Measurements from ENCODE around the gene NELL1. TPM values are rescaled to one million over a fixed set of nuclear protein-coding genes. Genes with fewer than 3 reads are reported as not detected.

Gene NELL1
- total and polyA plus RNA-seq, 7 experiments from 2014 or later: not detected

DNA sequence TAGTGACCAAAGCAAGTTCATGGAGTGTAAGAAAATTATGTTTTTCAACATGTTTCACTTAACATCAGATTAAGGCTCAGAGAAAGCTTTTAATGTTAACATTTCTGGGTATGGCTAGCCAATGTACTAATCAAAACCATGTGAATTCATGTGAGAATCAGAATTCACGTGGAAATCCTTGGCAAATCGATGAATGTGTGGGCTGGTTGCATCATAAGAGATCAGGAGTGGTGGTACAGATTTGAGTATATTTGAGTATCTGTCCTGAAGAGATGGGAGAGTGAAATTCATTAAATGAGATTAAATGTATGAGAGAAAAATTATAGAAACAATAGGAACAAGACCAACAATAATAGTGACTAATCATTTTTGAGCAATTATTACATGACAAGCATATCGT is 884.9 kb downstream of the NELL1 start:
- Histone ChIP-seq H3K4me1 (ENCODE audit: control insufficient read depth in 2 of 2, insufficient read depth in 2 of 2, low read length in 2 of 2) (no peaks in the 10 kb centered on the region), H3K27me3 (ENCODE audit: control insufficient read depth in 2 of 2, insufficient read depth in 2 of 2, low read length in 2 of 2) (no peaks in the 10 kb centered on the region), H3K27ac (ENCODE audit: low read depth, low read length) (no peak overlapping the region), H3K36me3 (ENCODE audit: control insufficient read depth in 2 of 3, insufficient read depth in 3 of 3, low read length in 3 of 3) (no peaks in the 10 kb centered on the region), H3K9me3 (ENCODE audit: control insufficient read depth in 2 of 3, low read length in 3 of 3) (no peaks in the 10 kb centered on the region), H3K4me3 (ENCODE audit: low read length) (no peak overlapping the region)
- intact Hi-C loops (cut with micrococcal nuclease): no loop called here
- ChIA-PET POLR2A (no interaction called here), CTCF (no interaction called here)
- Mint-ChIP-seq H3K27ac (no peak overlapping the region), H3K36me3 (no peaks in the 10 kb centered on the region), H3K27me3 (no peaks in the 10 kb centered on the region), H3K4me3 (no peak overlapping the region), H3K4me1 (no peaks in the 10 kb centered on the region), H3K9me3 (peaks cover 0 to 17% (median 0%) of the 10 kb centered on the region in 11 donors)
- ATAC-seq: no peak
- no peak for DNase-seq

DNA sequence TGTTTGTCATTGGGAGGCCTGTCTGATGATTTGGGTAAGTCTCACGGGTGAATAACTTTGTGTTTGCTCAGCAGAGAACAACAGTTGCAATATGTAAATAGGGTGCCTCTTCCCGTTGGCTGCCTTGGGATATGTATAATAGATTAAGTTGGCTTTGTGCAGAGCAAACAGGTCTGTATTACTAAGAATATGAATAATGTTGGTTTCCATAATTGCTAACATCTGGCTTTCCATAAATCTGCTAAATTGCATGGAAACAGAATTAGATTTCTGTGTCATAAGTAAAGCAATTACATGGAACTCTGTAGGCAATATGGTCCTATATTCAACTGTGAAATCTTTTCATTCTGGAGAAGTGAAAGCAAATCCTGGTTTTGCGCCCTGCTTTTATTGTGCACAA is 887.5 kb downstream of the NELL1 start:
- no peaks in the 10 kb centered on the region for H3K36me3 Mint-ChIP-seq
- H3K4me1 Mint-ChIP-seq: no peaks in the 10 kb centered on the region
- no peaks in the 10 kb centered on the region for H3K4me1 ChIP-seq (ENCODE audit: control insufficient read depth in 2 of 2, insufficient read depth in 2 of 2, low read length in 2 of 2)
- H3K36me3 ChIP-seq (ENCODE audit: control insufficient read depth in 2 of 3, insufficient read depth in 3 of 3, low read length in 3 of 3): no peaks in the 10 kb centered on the region
- H3K27me3 ChIP-seq (ENCODE audit: control insufficient read depth in 2 of 2, insufficient read depth in 2 of 2, low read length in 2 of 2): no peaks in the 10 kb centered on the region
- H3K9me3 ChIP-seq (ENCODE audit: control insufficient read depth in 2 of 3, low read length in 3 of 3): no peaks in the 10 kb centered on the region
- ChIA-PET POLR2A (no interaction called here), CTCF (no interaction called here)
- ATAC-seq (no peak), DNase-seq (no peak)
- H3K4me3 Mint-ChIP-seq: no peak overlapping the region
- H3K27ac Mint-ChIP-seq: no peak overlapping the region
- H3K27ac ChIP-seq (ENCODE audit: low read depth, low read length): no peak overlapping the region
- H3K9me3 Mint-ChIP-seq: peaks cover 0 to 11% (median 0%) of the 10 kb centered on the region in 11 donors
- H3K27me3 Mint-ChIP-seq: no peaks in the 10 kb centered on the region
- no peak overlapping the region for H3K4me3 ChIP-seq (ENCODE audit: low read length)
- intact Hi-C loops (cut with micrococcal nuclease): no loop called here

DNA sequence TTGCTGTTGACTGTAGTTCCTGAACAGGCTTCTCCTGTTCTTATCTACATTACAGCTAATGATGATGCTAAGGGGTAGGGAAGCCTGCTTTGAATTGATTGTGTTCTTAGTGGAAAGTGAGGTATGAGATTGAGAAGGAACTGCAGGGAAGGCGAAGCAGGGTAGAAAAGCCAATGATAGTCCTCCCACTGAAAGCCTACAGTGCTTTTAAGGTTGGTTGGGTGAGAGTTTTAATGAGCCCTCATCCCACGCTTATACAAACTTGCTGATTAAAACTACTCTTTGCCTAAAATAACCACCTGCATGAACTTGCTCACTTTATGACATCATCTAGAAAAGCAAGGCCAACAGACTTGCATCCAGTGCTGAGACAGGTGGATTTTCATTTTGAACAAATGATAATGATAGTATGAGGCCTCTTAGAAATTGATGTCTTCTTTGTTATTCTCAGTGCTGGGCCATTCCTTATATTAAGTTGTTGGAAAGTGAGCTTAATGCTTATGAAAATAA is 891.1 kb downstream of the NELL1 start:
- peaks cover 0 to 9% (median 0%) of the 10 kb centered on the region in 11 donors for H3K9me3 Mint-ChIP-seq
- ChIA-PET POLR2A (no interaction called here), CTCF (no interaction called here)
- Histone ChIP-seq H3K27me3 (ENCODE audit: control insufficient read depth in 2 of 2, insufficient read depth in 2 of 2, low read length in 2 of 2) (no peaks in the 10 kb centered on the region), H3K4me1 (ENCODE audit: control insufficient read depth in 2 of 2, insufficient read depth in 2 of 2, low read length in 2 of 2) (no peaks in the 10 kb centered on the region), H3K27ac (ENCODE audit: low read depth, low read length) (no peak overlapping the region), H3K36me3 (ENCODE audit: control insufficient read depth in 2 of 3, insufficient read depth in 3 of 3, low read length in 3 of 3) (no peaks in the 10 kb centered on the region), H3K4me3 (ENCODE audit: low read length) (no peak overlapping the region), H3K9me3 (ENCODE audit: control insufficient read depth in 2 of 3, low read length in 3 of 3) (no peaks in the 10 kb centered on the region)
- no peaks in the 10 kb centered on the region for H3K36me3 Mint-ChIP-seq
- H3K27ac Mint-ChIP-seq: no peak overlapping the region
- H3K4me1 Mint-ChIP-seq: no peaks in the 10 kb centered on the region
- DNase-seq (no peak), ATAC-seq (no peak)
- H3K4me3 Mint-ChIP-seq: no peak overlapping the region
- no peaks in the 10 kb centered on the region for H3K27me3 Mint-ChIP-seq
- intact Hi-C loops (cut with micrococcal nuclease): no loop called here

DNA sequence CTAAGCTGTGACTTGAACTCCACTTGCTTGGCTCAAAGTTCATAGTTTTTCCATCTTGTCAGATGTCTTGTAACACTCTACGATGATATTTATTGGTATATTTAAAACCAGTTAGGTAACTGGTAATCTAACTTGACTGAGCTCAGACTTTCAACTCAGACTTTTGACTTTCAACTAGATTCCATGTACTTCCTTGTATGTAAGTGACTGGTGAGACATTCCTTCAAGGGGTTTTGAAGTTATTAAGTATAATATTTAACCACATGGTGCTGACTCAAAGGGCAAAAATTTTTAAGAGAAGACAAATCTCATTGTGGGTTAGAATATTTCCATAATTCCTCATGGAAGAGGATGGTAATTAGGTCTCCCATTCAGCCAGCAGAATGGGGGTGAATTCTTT is 892.2 kb downstream of the NELL1 start:
- H3K9me3 ChIP-seq (ENCODE audit: control insufficient read depth in 2 of 3, low read length in 3 of 3): no peaks in the 10 kb centered on the region
- intact Hi-C loops (cut with micrococcal nuclease): no loop called here
- no peaks in the 10 kb centered on the region for H3K36me3 ChIP-seq (ENCODE audit: control insufficient read depth in 2 of 3, insufficient read depth in 3 of 3, low read length in 3 of 3)
- no peaks in the 10 kb centered on the region for H3K27me3 Mint-ChIP-seq
- H3K27me3 ChIP-seq (ENCODE audit: control insufficient read depth in 2 of 2, insufficient read depth in 2 of 2, low read length in 2 of 2): no peaks in the 10 kb centered on the region
- ChIA-PET CTCF (no interaction called here), POLR2A (no interaction called here)
- H3K27ac Mint-ChIP-seq: no peak overlapping the region
- H3K27ac ChIP-seq (ENCODE audit: low read depth, low read length): no peak overlapping the region
- H3K4me3 ChIP-seq (ENCODE audit: low read length): no peak overlapping the region
- H3K4me1 ChIP-seq (ENCODE audit: control insufficient read depth in 2 of 2, insufficient read depth in 2 of 2, low read length in 2 of 2): no peaks in the 10 kb centered on the region
- H3K36me3 Mint-ChIP-seq: no peaks in the 10 kb centered on the region
- no peak overlapping the region for H3K4me3 Mint-ChIP-seq
- no peaks in the 10 kb centered on the region for H3K4me1 Mint-ChIP-seq
- no peak for DNase-seq
- no peak for ATAC-seq
- H3K9me3 Mint-ChIP-seq: peaks cover 0 to 9% (median 0%) of the 10 kb centered on the region in 11 donors

DNA sequence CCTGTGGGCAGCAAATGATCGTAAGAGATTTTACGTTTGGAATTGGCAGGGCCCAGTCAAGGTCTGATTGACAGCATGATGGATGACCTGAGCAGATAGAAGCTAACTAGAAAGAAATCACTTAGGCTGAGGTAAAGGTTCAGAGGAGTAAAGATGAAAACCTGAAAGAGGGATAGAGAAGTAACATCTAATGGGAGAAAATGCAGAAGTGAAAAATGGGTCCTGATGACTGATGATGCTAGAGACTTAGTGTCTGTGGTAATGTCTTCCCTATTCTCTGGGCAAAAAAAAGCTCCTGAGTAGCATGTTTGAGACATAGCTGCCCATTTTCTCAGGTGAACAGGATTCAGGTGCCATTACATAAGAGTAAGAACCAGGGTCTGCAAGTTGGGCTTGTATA is 894.7 kb downstream of the NELL1 start:
- intact Hi-C loops (cut with micrococcal nuclease): no loop called here
- no peaks in the 10 kb centered on the region for H3K4me1 ChIP-seq (ENCODE audit: control insufficient read depth in 2 of 2, insufficient read depth in 2 of 2, low read length in 2 of 2)
- Mint-ChIP-seq H3K4me1 (no peaks in the 10 kb centered on the region), H3K9me3 (peaks cover 0 to 7% (median 0%) of the 10 kb centered on the region in 11 donors), H3K27me3 (no peaks in the 10 kb centered on the region), H3K27ac (no peak overlapping the region), H3K36me3 (no peaks in the 10 kb centered on the region), H3K4me3 (no peak overlapping the region)
- no peak for DNase-seq
- no peak overlapping the region for H3K4me3 ChIP-seq (ENCODE audit: low read length)
- no peaks in the 10 kb centered on the region for H3K9me3 ChIP-seq (ENCODE audit: control insufficient read depth in 2 of 3, low read length in 3 of 3)
- no peaks in the 10 kb centered on the region for H3K27me3 ChIP-seq (ENCODE audit: control insufficient read depth in 2 of 2, insufficient read depth in 2 of 2, low read length in 2 of 2)
- no peak overlapping the region for H3K27ac ChIP-seq (ENCODE audit: low read depth, low read length)
- ChIA-PET POLR2A (no interaction called here), CTCF (no interaction called here)
- ATAC-seq: no peak
- H3K36me3 ChIP-seq (ENCODE audit: control insufficient read depth in 2 of 3, insufficient read depth in 3 of 3, low read length in 3 of 3): no peaks in the 10 kb centered on the region

DNA sequence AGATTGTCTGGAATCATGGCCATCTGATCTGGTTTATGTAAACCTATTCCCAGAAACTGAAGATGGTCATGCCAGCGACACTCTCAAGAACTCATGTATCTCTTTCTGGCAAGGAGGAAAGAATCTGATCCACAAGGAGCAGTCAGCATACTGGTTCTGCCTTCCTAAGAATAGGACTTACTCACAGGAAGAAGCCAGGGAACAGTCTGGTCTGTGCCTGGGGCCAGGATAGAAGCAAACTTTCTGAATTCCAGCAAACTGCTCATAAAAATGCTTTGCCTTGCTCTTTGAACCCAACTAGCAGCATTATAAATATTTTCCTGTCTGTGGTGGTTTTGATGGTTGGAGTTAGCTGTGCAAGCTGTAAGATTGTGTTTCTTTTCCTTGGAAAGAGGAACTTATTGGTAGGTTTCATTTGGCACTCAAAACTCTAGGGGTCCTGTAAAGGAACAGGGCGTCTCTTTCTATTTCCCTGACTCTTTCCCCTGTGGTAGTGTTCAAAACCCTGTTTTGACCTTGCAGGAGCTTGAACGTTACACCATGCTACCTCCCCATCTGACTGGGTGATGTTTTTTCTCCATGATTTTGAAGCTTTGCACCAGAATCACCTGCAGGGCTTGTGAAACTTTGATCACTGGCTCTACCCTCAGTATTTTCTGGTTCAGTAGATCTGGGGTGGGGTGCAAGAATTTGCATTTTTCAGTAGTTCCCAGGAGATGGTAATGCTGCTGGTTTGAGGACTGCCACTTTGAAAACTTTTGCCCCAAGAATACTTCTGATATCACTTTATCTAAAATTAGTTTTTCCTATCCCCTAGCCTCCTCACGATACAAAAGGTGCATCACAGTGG is 895.7 kb downstream of the NELL1 start:
- no peak overlapping the region for H3K4me3 Mint-ChIP-seq
- no peaks in the 10 kb centered on the region for H3K36me3 Mint-ChIP-seq
- DNase-seq (no peak), ATAC-seq (no peak)
- H3K36me3 ChIP-seq (ENCODE audit: control insufficient read depth in 2 of 3, insufficient read depth in 3 of 3, low read length in 3 of 3): no peaks in the 10 kb centered on the region
- no peaks in the 10 kb centered on the region for H3K27me3 Mint-ChIP-seq
- intact Hi-C loops (cut with micrococcal nuclease): no loop called here
- H3K4me1 Mint-ChIP-seq: no peaks in the 10 kb centered on the region
- ChIA-PET CTCF (no interaction called here), POLR2A (no interaction called here)
- H3K4me1 ChIP-seq (ENCODE audit: control insufficient read depth in 2 of 2, insufficient read depth in 2 of 2, low read length in 2 of 2): no peaks in the 10 kb centered on the region
- peaks cover 0 to 7% (median 0%) of the 10 kb centered on the region in 11 donors for H3K9me3 Mint-ChIP-seq
- H3K27ac Mint-ChIP-seq: no peak overlapping the region
- H3K27me3 ChIP-seq (ENCODE audit: control insufficient read depth in 2 of 2, insufficient read depth in 2 of 2, low read length in 2 of 2): no peaks in the 10 kb centered on the region
- H3K9me3 ChIP-seq (ENCODE audit: control insufficient read depth in 2 of 3, low read length in 3 of 3): no peaks in the 10 kb centered on the region
- no peak overlapping the region for H3K4me3 ChIP-seq (ENCODE audit: low read length)
- H3K27ac ChIP-seq (ENCODE audit: low read depth, low read length): no peak overlapping the region

DNA sequence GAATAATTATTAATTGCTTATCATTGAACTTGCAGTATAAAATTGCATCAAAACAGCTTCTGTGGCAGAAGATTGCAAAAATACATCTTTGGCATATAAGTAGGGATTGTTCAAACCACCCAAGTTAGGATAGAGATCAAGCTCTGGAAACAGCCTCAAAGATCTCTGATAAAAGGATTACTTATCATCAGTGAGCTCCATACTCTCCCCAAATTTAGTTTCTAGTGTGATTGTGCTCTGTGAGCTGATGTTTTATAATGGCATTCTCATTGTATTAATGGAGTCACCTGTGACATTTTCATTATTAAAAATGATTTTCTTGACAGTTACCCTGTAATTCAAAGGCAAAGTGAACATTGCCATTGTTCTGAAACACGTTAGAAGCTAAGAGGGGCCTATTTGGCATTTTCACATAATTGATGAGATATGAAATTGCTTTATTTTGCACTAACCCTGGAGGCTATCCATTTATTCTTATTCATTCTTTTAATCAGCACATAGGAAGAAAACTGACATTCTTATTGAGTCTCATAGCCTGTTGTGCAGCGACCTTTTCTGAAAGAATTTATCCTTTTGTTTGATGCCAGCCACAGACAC is 897.2 kb downstream of the NELL1 start:
- Mint-ChIP-seq H3K9me3 (peaks cover 0 to 7% (median 0%) of the 10 kb centered on the region in 11 donors), H3K27ac (no peak overlapping the region), H3K4me1 (no peaks in the 10 kb centered on the region), H3K27me3 (no peaks in the 10 kb centered on the region), H3K4me3 (no peak overlapping the region), H3K36me3 (no peaks in the 10 kb centered on the region)
- intact Hi-C loops (cut with micrococcal nuclease): no loop called here
- H3K4me1 ChIP-seq (ENCODE audit: control insufficient read depth in 2 of 2, insufficient read depth in 2 of 2, low read length in 2 of 2): no peaks in the 10 kb centered on the region
- no peak overlapping the region for H3K4me3 ChIP-seq (ENCODE audit: low read length)
- ChIA-PET CTCF (no interaction called here), POLR2A (no interaction called here)
- DNase-seq: no peak
- H3K9me3 ChIP-seq (ENCODE audit: control insufficient read depth in 2 of 3, low read length in 3 of 3): no peaks in the 10 kb centered on the region
- no peak for ATAC-seq
- H3K27ac ChIP-seq (ENCODE audit: low read depth, low read length): no peak overlapping the region
- no peaks in the 10 kb centered on the region for H3K36me3 ChIP-seq (ENCODE audit: control insufficient read depth in 2 of 3, insufficient read depth in 3 of 3, low read length in 3 of 3)
- no peaks in the 10 kb centered on the region for H3K27me3 ChIP-seq (ENCODE audit: control insufficient read depth in 2 of 2, insufficient read depth in 2 of 2, low read length in 2 of 2)

All from naive thymus-derived CD4-positive, alpha-beta T cell (primary cell).